Esophagus mucosa (tissue), 1 donor: ENCODE results near the gene SKP1. TPM values are rescaled to one million over a fixed set of nuclear protein-coding genes. Genes with fewer than 3 reads are reported as not detected.
"Not testable (repeated sequence)": the region's sequence is repeated elsewhere in the genome, so short reads cannot be mapped to it uniquely, and the experiment has no call there.

Experiments used
- ATAC-seq: fragments of 200-7000 bp; cut with Tn5 transposase; one replicate; pipeline ENCODE4 v1.9.1; 2020
- total RNA-seq: library from RNA; stranded (reverse); gene quantifications from one replicate; pipeline ENCODE4 v1.2.4, GENCODE V29; 2023
- donor health status: DM: yes; HTN: yes; CAD: no.

The SKP1 gene
- total RNA-seq, result 206 TPM

GRCh38 chr5:134176511-134177368 is at the start of gene SKP1:
Gene SKP1 (minus strand): TSS chr5:134176950. CDS start chr5:134174022, 2,928 bp downstream.
- peak; percentile 84 for ATAC-seq

GRCh38 chr5:134225780-134226440 is 49.2 kb upstream of the SKP1 start, which contains the start of gene PPP2CA:
Gene PPP2CA (minus strand): TSS chr5:134226073. CDS start chr5:134225861, 212 bp downstream.
- peak; percentile 92 for ATAC-seq

GRCh38 chr5:134224888-134225779 is 48.4 kb upstream of the SKP1 start:
- peak; percentile 4 for ATAC-seq

- ATAC-seq, result no peak
Measured at GRCh38 chr5:134223406-134224248, 46.9 kb upstream of the SKP1 start.

- not testable (repeated sequence) for ATAC-seq
Measured at GRCh38 chr5:134221690-134222089, 44.9 kb upstream of the SKP1 start.

GRCh38 chr5:134215757-134216156 is 39.0 kb upstream of the SKP1 start:
- no peak for ATAC-seq

- ATAC-seq, result peak; percentile 65
Measured at GRCh38 chr5:134211263-134212031, 34.7 kb upstream of the SKP1 start.

- no peak for ATAC-seq
Measured at GRCh38 chr5:134209477-134210245, 32.9 kb upstream of the SKP1 start.

GRCh38 chr5:134207696-134208095 is 30.9 kb upstream of the SKP1 start:
- ATAC-seq, result no peak

- no peak for ATAC-seq
Measured at GRCh38 chr5:134206627-134207160, 29.9 kb upstream of the SKP1 start.

- no peak for ATAC-seq
Measured at GRCh38 chr5:134204575-134204974, 27.8 kb upstream of the SKP1 start.

- no peak for ATAC-seq
Measured at GRCh38 chr5:134203630-134204029, 26.9 kb upstream of the SKP1 start.

GRCh38 chr5:134195666-134196065 is 18.9 kb upstream of the SKP1 start:
- no peak for ATAC-seq

GRCh38 chr5:134189031-134189430 is 12.3 kb upstream of the SKP1 start:
- ATAC-seq, result no peak

GRCh38 chr5:134188092-134188491 is 11.3 kb upstream of the SKP1 start:
- no peak for ATAC-seq

GRCh38 chr5:134184155-134185135 is 7.7 kb upstream of the SKP1 start:
- peak; percentile 87 for ATAC-seq

- no peak for ATAC-seq
Measured at GRCh38 chr5:134183481-134183880, 6.7 kb upstream of the SKP1 start.

GRCh38 chr5:134178096-134178419 is 1.3 kb upstream of the SKP1 start:
- no peak for ATAC-seq
